K562 (cell line): ENCODE results near the gene HOXA9.

Experiments
- BCL6 ChIP-seq: fragments of 250-450 bp; sonication (Bioruptor Pico); IDR thresholded peaks from 2 replicates; pipeline ENCODE4 v1.4.0; 2020
- CAMTA2 ChIP-seq: fragments of 250-450 bp; sonication (Bioruptor Pico); conservative IDR thresholded peaks from 2 replicates; pipeline ENCODE4 v1.5.1; 2022
- E2F1 ChIP-seq: sonication (generic); formaldehyde crosslinking; IDR thresholded peaks from 2 replicates; pipeline ENCODE4 v1.8.1; 2023; ENCODE audit warnings: mild to moderate bottlenecking, missing genetic modification reagents, moderate library complexity
- E2F5 ChIP-seq: sonication (generic); formaldehyde crosslinking; IDR thresholded peaks from 2 replicates; pipeline ENCODE4 v1.8.0; 2022; ENCODE audit warnings: mild to moderate bottlenecking, missing genetic modification reagents
- E2F8 ChIP-seq: fragments of 450-650 bp; IDR thresholded peaks from 2 replicates; pipeline ENCODE4 v1.7.1; 2018; ENCODE audit warnings: mild to moderate bottlenecking, low read depth; ENCODE audit not compliant: partially characterized antibody
- FOXK2 ChIP-seq, 2 experiments: fragments of 450-650 bp; IDR thresholded peaks in 1 of 2; conservative IDR thresholded peaks in 1 of 2; 2 replicates each; pipeline ENCODE4 v1.6.1; 2016; ENCODE audit warnings: low read depth in 2 of 2, mild to moderate bottlenecking in 1 of 2
- NR3C1 ChIP-seq: sonication (generic); formaldehyde crosslinking; IDR thresholded peaks from 2 replicates; pipeline ENCODE4 v1.8.1; 2022; ENCODE audit warnings: missing genetic modification reagents
- POLR2A ChIP-seq: fragments of 450-650 bp; conservative IDR thresholded peaks from 2 replicates; pipeline ENCODE4 v1.6.1; 2016
- REST ChIP-seq, 2 experiments: fragments of 450-650 bp; formaldehyde crosslinking in 1 of 2; IDR thresholded peaks; 2 replicates each; pipeline versions ENCODE4 v1.4.0 to v1.6.1; 2014 to 2020; ENCODE audit warnings: mild to moderate bottlenecking in 2 of 2, borderline replicate concordance in 1 of 2, low read depth in 1 of 2
- YBX1 ChIP-seq: fragments of 450-650 bp; IDR thresholded peaks from 2 replicates; pipeline ENCODE4 v1.7.1; 2016; ENCODE audit warnings: mild to moderate bottlenecking
- ZBED1 ChIP-seq: IDR thresholded peaks from 2 replicates; pipeline ENCODE4 v1.6.1; 2014
- ZNF232 ChIP-seq: sonication (generic); formaldehyde crosslinking; IDR thresholded peaks from 2 replicates; pipeline ENCODE4 v1.8.0; 2022; ENCODE audit warnings: mild to moderate bottlenecking, missing genetic modification reagents
- TF ChIP-seq, protein P1 (sequence below): fragments of 250-450 bp; sonication (Bioruptor Pico); IDR thresholded peaks from 2 replicates; pipeline ENCODE4 v1.6.1; 2021; ENCODE audit warnings: mild to moderate bottlenecking

DNA sequence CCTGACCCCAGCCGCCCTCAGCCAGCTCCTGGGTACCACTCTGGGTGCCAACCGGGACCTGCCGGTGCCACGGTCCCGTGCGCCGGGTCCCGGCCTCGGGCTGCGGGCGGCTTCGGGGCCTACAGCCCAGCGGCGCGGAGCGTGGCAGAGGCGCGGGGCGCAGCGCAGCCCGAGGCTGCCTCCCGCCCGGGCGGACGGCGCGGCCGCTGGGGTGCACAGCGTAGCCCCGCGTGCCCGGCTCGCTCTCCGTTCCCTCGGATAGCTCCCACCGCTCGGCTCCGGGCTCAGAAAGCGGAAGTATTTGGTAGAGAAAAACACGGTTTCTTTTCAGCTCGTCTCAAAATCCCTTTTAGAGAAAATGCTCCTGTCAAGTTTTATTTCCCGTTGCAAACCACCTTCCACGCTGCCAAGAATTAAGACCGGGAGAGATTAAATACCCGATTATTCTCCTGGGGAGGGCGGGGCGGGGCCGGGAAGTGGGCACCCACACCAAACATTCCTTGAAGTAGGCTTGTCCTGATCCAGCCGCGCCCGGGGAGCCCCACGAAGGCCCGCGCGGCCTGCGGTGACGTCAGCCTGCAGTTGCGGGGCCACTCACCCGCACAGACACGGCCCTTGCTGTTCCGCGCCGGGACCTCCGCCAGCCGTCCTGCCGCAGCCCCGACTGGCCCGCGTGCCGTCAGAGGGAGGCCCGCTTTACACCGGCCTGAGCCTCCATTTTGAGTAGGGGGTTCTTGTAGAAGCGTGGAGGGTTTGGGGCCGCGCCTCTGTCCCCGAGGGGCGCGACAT lies 27.4 kb upstream of the HOXA9 start:
- TF ChIP-seq CAMTA2 (CRISPR knock-in tag) (no peak), FOXK2 (conservative IDR thresholded peaks at IDR 0.05 in 1 of 2, IDR thresholded peaks at IDR 0.05 in 1 of 2; ENCODE audit: low read depth in 2 of 2) (no peak), ZNF232 (CRISPR knock-in tag) (no peak), E2F5 (CRISPR knock-in tag) (no peak), YBX1 (no peak), E2F1 (CRISPR knock-in tag) (no peak), E2F8 (no peak), BCL6 (CRISPR knock-in tag) (no peak), ZBED1 (no peak), NR3C1 (CRISPR knock-in tag) (no peak), POLR2A (no peak), REST (IDR thresholded peaks at IDR 0.05; ENCODE audit: borderline replicate concordance) (no peak), REST (CRISPR knock-in tag; IDR thresholded peaks at IDR 0.05; ENCODE audit: low read depth) (no peak)
- TF ChIP-seq, protein P1, sequence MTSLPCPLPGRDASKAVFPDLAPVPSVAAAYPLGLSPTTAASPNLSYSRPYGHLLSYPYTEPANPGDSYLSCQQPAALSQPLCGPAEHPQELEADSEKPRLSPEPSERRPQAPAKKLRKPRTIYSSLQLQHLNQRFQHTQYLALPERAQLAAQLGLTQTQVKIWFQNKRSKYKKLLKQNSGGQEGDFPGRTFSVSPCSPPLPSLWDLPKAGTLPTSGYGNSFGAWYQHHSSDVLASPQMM (CRISPR knock-in tag), result no peak
